ES-I3 (cell line): Measurements from ENCODE around the gene SECTM1.

Experiments
- H3K36me3 ChIP-seq: 2 replicates; pipeline ENCODE4 v1.6.1; 2013; ENCODE audit warnings: mild to moderate bottlenecking, low read length, control low read depth, moderate library complexity; ENCODE audit not compliant: insufficient read depth
- H3K4me1 ChIP-seq: 2 replicates; pipeline ENCODE4 v1.6.1; 2013; ENCODE audit warnings: mild to moderate bottlenecking, control low read depth, low read length; ENCODE audit not compliant: insufficient read depth
- H3K9ac ChIP-seq: 2 replicates; pipeline ENCODE4 v1.6.1; 2013; ENCODE audit warnings: low read depth, mild to moderate bottlenecking, low read length, moderate library complexity
- H3K9me3 ChIP-seq: 2 replicates; pipeline ENCODE4 v1.6.1; 2013; ENCODE audit warnings: mild to moderate bottlenecking, low read length, moderate library complexity; ENCODE audit not compliant: control insufficient read depth, insufficient read depth

Gene SECTM1

DNA sequence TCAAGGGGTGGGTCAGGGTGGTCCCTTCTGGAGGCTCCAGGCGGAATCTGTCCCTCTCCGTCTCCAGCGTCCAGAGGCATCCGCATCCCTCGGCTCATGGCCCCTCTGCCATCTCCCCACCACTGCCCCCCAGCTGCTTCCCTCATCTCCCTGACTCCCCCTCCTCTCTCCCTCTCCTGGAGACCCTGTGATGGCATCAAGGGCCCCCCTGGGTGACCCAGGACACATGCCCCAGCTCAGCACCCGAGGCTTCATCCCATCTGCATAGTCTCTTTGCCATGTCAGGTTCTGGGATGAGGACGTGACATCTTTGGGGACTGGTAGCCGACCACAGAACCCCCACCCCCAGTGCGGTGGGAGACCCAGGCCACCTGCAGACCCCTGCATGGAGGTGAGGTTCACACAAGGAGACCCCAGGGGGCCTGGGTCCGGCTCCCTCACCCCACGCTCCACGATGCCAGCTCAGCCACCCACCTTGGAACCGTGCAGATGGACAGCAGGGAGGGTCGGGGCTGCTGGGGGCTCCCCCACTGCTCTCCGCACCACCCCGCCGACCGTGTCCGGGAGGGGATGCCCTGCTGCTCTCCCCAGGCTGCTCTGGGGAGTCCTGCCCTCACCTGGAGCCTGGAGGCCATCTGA lies 3.8 kb downstream of the SECTM1 start:
- Histone ChIP-seq H3K4me1 (peaks cover 19% of the 10 kb centered on the region; the same call in 1 of the 2 replicates), H3K9ac (no peak overlapping the region), H3K36me3 (no peaks in the 10 kb centered on the region), H3K9me3 (no peaks in the 10 kb centered on the region)

GRCh38 chr17:82328994-82329507 lies 4.5 kb downstream of the SECTM1 start:
- Histone ChIP-seq H3K9ac (no peak overlapping the region), H3K4me1 (peaks cover 19% of the 10 kb centered on the region; the same call in 1 of the 2 replicates), H3K9me3 (no peaks in the 10 kb centered on the region), H3K36me3 (no peaks in the 10 kb centered on the region)

- peaks cover 19% of the 10 kb centered on the region; the same call in 1 of the 2 replicates for H3K4me1 ChIP-seq
- no peaks in the 10 kb centered on the region for H3K36me3 ChIP-seq
- H3K9me3 ChIP-seq = no peaks in the 10 kb centered on the region
- H3K9ac ChIP-seq = no peak overlapping the region
Observed at GRCh38 chr17:82328141-82328993, 5.2 kb downstream of the SECTM1 start.

DNA sequence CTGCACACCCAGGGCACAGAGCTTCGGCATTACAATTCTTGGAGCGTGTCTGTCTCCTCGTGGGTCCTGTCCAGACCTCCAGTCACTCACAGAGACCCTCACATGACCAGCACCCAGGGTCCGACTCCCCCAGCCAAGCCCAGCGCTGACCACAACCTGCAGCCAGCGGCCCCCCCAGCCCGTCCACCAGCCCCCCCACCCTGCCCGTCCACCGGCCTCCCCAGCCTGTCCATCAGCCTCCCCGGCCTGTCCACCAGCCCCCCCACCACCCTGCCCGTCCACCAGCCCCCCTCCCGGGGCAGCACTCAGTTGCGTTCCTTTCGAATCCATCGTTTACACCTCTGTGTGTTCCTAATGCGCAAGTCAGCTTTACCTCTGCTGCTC lies 5.8 kb downstream of the SECTM1 start:
- no peaks in the 10 kb centered on the region for H3K9me3 ChIP-seq
- peaks cover 19% of the 10 kb centered on the region; the same call in 1 of the 2 replicates for H3K4me1 ChIP-seq
- no peak overlapping the region for H3K9ac ChIP-seq
- no peaks in the 10 kb centered on the region for H3K36me3 ChIP-seq

GRCh38 chr17:82327289-82327688 lies 6.3 kb downstream of the SECTM1 start:
- no peak overlapping the region for H3K9ac ChIP-seq
- H3K4me1 ChIP-seq = peaks cover 19% of the 10 kb centered on the region; the same call in 1 of the 2 replicates
- no peaks in the 10 kb centered on the region for H3K36me3 ChIP-seq
- H3K9me3 ChIP-seq = no peaks in the 10 kb centered on the region

GRCh38 chr17:82325286-82326180 lies 8.0 kb downstream of the SECTM1 start:
- no peaks in the 10 kb centered on the region for H3K36me3 ChIP-seq
- peaks cover 19% of the 10 kb centered on the region; the same call in 1 of the 2 replicates for H3K4me1 ChIP-seq
- no peaks in the 10 kb centered on the region for H3K9me3 ChIP-seq
- no peak overlapping the region for H3K9ac ChIP-seq

DNA sequence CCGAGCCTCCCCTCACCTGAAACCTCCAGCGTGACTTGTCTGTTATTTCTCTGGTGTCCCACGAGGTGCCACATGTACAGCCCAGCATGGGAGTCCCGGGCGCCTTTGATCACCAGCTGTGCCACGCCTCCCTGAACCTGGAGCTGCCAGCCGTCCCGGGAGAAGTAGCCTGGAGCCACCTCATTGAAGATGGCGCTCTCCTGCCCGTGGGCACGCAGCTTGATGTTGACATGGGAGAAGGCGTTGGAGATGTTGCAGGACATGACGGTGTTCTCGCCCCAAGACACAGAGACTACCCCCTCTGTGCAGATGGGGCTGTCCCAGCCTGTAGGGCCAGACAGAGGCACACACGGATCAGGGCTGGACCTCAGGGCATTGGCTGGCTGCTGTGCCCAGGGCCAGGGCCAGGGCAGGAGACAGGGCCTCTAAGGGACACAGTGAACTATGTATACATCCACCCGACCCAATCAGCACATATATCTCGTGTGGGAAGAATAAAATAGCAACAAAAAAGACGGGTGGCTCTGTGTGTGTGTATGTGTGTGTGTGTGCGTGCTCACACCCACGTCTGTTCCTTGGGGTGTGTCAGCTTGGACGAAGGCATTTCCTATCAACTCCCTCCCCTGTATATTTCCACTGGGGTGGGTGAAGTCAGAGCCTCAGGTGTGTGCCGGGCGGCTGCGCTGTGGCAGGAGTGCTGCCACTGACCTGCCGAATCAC lies 8.8 kb downstream of the SECTM1 start:
- Histone ChIP-seq H3K9me3 (no peaks in the 10 kb centered on the region), H3K36me3 (no peaks in the 10 kb centered on the region), H3K9ac (no peak overlapping the region), H3K4me1 (peaks cover 19% of the 10 kb centered on the region; the same call in 1 of the 2 replicates)

DNA sequence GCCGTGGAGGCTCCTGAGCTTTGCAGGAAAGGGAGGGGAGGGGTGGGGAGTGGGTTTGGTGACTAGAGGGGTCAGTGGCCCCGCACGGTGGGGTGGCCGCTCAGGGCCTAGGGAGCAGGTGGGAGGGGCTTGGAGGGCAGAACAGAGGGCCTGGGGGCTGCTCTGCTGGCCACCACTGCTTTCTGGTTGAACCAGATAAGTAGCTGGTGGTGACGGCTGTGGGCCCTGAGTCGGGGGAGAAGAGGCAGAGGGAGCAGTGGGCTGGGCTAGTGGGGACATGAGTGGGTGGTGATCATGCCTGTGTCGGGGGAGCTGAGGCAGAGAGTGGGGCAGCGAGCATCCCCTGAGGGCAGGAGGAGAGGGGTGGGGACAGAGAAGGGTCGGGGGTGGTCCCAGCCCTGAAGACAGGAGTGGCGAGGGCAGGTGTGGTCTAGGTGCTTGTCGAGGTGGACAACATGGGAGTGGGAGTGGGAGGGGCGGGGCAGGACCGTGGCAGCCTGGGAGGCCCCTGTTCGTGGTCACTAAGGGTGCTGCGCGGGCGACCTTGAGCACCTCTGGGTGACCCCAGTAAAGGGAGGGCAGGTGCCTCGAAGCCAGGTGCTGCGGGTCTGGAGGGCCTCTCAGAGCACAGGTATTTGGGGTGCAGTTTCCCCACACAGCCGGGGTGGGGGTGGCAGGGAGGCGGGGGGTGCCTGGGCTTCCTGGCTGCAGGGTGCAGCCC lies 9.9 kb downstream of the SECTM1 start:
- Histone ChIP-seq H3K9ac (no peak overlapping the region), H3K9me3 (no peaks in the 10 kb centered on the region), H3K36me3 (no peaks in the 10 kb centered on the region), H3K4me1 (peaks cover 18% of the 10 kb centered on the region; the same call in 1 of the 2 replicates)

- Histone ChIP-seq H3K4me1 (peaks cover 11% of the 10 kb centered on the region; the same call in 1 of the 2 replicates), H3K9ac (no peak overlapping the region), H3K36me3 (no peaks in the 10 kb centered on the region), H3K9me3 (no peaks in the 10 kb centered on the region)
Observed at GRCh38 chr17:82322526-82323453, 10.8 kb downstream of the SECTM1 start.

DNA sequence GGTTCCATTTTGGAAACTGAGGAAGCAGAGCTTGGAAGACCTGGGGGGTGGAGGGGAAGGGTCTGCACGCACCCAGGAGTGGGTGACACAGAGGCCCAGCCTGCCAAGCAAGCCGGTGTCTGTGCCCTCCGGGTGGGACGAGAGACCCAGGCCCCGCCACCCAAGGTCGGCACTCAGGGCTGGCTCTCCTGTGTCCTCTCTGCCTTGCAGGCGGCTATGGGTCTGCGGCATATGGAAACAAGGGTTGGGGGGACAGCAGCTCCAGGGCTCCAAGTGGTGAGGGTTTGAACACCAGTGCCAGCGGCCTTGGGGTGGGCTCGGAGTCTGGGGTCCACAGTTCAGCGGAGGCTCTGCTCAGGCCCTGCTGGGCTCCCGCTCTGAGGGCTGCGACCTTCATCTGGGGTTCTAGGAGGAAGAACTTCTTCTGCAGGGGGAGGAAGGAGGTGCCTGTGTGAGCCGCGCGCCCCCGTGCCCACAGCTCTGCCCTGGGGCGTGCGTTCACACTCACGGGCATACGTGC lies 11.6 kb downstream of the SECTM1 start:
- no peaks in the 10 kb centered on the region for H3K9me3 ChIP-seq
- no peaks in the 10 kb centered on the region for H3K36me3 ChIP-seq
- H3K4me1 ChIP-seq = peaks cover 4% of the 10 kb centered on the region; the same call in 1 of the 2 replicates
- H3K9ac ChIP-seq = no peak overlapping the region

DNA sequence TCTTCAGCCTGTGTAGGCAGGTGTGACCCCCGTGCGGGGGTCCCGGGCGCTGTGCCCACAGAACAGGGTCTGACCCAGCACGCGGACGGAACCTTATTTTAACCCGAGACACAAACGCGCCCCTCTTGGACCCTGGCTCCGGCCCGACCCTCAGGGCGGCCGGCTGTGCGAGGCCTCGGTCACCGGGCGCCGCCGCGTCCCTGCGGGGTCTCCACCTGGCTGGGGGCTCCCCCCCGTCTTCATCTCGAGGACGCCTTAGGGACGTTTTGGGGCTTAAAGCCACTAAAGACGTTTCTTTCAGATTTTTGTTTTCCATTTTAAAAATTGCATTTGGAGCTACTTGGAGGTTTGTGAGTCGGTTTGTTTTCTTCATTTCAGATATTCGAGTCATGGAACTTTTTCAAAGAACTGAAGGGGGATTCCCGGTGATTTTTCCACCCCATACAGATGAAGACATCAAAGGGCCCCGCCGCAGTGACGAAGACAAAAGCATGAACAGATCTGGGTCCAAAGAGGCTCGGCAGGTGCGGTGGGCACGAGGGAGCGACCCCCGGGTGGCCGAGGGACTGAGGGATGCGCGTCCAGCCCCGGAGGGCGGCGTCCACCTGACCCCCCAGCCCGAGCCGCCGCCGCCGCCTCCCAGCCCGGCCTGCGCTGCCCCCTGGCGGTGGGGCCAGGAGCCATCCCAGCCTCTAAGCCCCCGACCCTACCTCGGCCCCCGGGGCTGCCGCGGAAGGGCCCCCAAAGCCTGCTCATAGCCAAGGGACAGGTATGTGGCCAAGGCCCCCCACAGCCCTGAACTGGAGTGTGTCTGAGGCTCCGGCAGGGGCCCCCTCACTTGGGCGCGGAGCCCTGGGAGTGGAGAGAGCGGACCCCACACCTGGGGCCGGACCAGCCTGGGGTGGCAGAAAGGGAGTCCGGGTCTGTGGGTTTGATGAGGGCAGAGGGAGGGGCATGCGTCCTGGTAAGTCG lies 12.3 kb downstream of the SECTM1 start:
- no peaks in the 10 kb centered on the region; the same call in 1 of the 2 replicates for H3K4me1 ChIP-seq
- H3K9ac ChIP-seq = no peak overlapping the region
- no peaks in the 10 kb centered on the region for H3K36me3 ChIP-seq

More for the DNA sequence above, 12.3 kb downstream of the SECTM1 start:
- no peaks in the 10 kb centered on the region for H3K9me3 ChIP-seq
